Neutrophil (primary cell): ENCODE measurements around the gene ZSCAN23.

Experiments
- H3K27ac ChIP-seq: fragments of 200-600 bp; sonication (generic); 2 replicates; pipeline ENCODE4 v1.5.1; 2016; ENCODE audit warnings: mild to moderate bottlenecking, moderate library complexity
- H3K27me3 ChIP-seq: fragments of 200-600 bp; sonication (generic); 2 replicates; pipeline ENCODE4 v1.6.0; 2016; ENCODE audit warnings: mild to moderate bottlenecking
- H3K36me3 ChIP-seq: fragments of 200-600 bp; sonication (generic); 2 replicates; pipeline ENCODE4 v1.5.1; 2017
- H3K4me1 ChIP-seq, 2 experiments: fragments of 200-600 bp in 1 of 2; sonication (generic) in 1 of 2; 1 replicate in 1 of 2; 2 replicates in 1 of 2; pipeline versions ENCODE4 v1.5.1 to v1.6.1; 2013 to 2016; ENCODE audit warnings: low read depth in 1 of 2, low read length in 1 of 2, mild to moderate bottlenecking in 1 of 2, moderate library complexity in 1 of 2; ENCODE audit not compliant: control insufficient read depth in 1 of 2, insufficient read depth in 1 of 2
- H3K4me3 ChIP-seq, 2 experiments: fragments of 200-600 bp in 1 of 2; sonication (generic) in 1 of 2; 1 replicate in 1 of 2; 2 replicates in 1 of 2; pipeline ENCODE4 v1.5.1; 2013 to 2016; ENCODE audit warnings: low read depth in 1 of 2, low read length in 1 of 2, mild to moderate bottlenecking in 1 of 2, moderate library complexity in 1 of 2
- H3K9me3 ChIP-seq: fragments of 200-600 bp; sonication (generic); 2 replicates; pipeline ENCODE4 v1.5.1; 2016
- TF ChIP-seq, protein P1 (sequence below): fragments of 200-600 bp; sonication (generic); IDR thresholded peaks from 2 replicates; pipeline ENCODE4 v1.5.1; 2016; ENCODE audit warnings: antibody characterized with exemption

Gene ZSCAN23

DNA sequence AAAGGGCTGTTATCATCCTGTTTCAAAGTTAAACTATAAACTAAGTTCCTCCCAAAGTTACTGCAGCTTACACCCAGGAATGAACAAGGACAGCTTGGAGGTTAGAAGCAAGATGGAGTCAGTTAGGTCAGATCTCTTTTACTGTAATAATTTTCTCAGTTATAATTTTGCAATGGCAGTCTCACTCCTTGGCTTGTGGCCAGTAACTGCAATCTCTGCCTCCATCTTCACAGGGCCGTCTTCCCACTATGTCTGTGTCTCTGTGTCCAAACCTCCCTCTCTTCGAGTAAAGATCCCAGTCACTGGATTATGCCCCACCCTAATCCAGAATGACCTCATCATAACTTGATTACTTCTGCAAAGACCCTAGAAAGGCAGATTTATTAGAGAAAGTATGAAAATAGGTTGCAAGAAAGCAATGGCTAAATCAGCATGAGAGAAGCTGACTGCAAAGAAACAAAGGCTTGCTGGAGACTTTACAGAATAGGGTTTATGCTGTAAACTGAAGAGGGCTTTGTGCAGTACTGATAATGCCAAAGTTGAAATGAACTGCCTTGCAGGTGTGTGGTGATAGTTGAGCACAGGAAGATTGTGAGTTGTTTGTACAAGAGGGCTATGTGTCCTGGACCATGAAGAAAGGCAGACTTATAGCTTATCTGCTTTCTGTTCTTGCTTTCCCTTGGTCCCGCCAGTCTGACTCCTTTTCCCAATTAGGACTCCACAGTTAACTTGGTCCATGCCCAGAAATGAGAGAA lies 43.9 kb upstream of the ZSCAN23 start:
- Histone ChIP-seq H3K4me1 (no peaks in the 10 kb centered on the region), H3K27ac (no peak overlapping the region), H3K4me3 (no peak overlapping the region), H3K9me3 (no peaks in the 10 kb centered on the region), H3K36me3 (no peaks in the 10 kb centered on the region), H3K27me3 (peaks cover 59% of the 10 kb centered on the region)
- TF ChIP-seq, protein P1, sequence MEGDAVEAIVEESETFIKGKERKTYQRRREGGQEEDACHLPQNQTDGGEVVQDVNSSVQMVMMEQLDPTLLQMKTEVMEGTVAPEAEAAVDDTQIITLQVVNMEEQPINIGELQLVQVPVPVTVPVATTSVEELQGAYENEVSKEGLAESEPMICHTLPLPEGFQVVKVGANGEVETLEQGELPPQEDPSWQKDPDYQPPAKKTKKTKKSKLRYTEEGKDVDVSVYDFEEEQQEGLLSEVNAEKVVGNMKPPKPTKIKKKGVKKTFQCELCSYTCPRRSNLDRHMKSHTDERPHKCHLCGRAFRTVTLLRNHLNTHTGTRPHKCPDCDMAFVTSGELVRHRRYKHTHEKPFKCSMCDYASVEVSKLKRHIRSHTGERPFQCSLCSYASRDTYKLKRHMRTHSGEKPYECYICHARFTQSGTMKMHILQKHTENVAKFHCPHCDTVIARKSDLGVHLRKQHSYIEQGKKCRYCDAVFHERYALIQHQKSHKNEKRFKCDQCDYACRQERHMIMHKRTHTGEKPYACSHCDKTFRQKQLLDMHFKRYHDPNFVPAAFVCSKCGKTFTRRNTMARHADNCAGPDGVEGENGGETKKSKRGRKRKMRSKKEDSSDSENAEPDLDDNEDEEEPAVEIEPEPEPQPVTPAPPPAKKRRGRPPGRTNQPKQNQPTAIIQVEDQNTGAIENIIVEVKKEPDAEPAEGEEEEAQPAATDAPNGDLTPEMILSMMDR: no peak

- Histone ChIP-seq H3K27me3 (peaks cover 52% of the 10 kb centered on the region), H3K4me3 (no peak overlapping the region), H3K27ac (no peak overlapping the region), H3K4me1 (no peaks in the 10 kb centered on the region), H3K36me3 (no peaks in the 10 kb centered on the region), H3K9me3 (no peaks in the 10 kb centered on the region)
- TF ChIP-seq, protein P1: no peak
These were observed 43.2 kb upstream of the ZSCAN23 start for GRCh38 chr6:28486533-28486932.

- Histone ChIP-seq H3K4me3 (no peak overlapping the region), H3K9me3 (no peaks in the 10 kb centered on the region), H3K27me3 (peaks cover 50% of the 10 kb centered on the region), H3K36me3 (no peaks in the 10 kb centered on the region), H3K27ac (no peak overlapping the region), H3K4me1 (no peaks in the 10 kb centered on the region)
- TF ChIP-seq, protein P1: no peak
These were observed 42.2 kb upstream of the ZSCAN23 start for GRCh38 chr6:28485482-28485881.

DNA sequence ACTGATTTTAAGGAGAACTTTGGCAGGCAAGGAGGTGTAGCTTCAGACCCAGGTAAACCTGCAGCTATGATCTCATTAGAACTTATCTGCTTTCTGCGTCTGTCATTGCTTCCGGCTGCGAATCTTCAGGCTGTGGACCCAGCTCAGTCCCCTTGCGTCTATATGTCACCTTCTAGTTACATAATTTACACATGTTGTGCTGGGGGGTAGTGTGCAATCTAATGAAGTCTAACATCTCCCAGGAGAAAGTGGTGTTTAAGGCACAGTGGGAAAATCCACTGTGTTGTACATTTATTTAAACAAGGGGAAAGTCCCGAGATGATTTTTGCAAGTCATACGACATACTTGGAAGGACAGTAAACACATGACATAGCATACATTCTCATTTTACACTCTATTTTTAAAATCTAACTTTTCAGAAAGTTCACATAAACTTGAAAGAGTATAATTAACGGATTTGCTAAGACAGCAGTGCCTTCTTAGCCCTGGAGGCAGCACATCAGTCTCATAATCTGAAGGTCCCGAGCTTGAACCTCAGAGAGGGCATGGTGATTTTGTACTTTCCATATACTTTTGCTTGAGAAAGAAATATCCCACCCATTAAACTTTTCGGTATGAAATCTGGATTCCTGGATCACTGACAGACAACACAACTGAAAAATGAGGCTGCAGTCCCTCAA lies 37.1 kb upstream of the ZSCAN23 start:
- no peaks in the 10 kb centered on the region for H3K9me3 ChIP-seq
- TF ChIP-seq, protein P1: no peak
- no peaks in the 10 kb centered on the region for H3K4me1 ChIP-seq
- no peaks in the 10 kb centered on the region for H3K36me3 ChIP-seq
- no peak overlapping the region for H3K27ac ChIP-seq
- peaks cover 63% of the 10 kb centered on the region for H3K27me3 ChIP-seq
- H3K4me3 ChIP-seq: no peak overlapping the region

GRCh38 chr6:28478518-28478917 lies 35.2 kb upstream of the ZSCAN23 start:
- TF ChIP-seq, protein P1: no peak
- Histone ChIP-seq H3K27me3 (peaks cover 82% of the 10 kb centered on the region), H3K9me3 (no peaks in the 10 kb centered on the region), H3K27ac (no peak overlapping the region), H3K4me3 (no peak overlapping the region), H3K4me1 (no peaks in the 10 kb centered on the region), H3K36me3 (no peaks in the 10 kb centered on the region)
